H1 (cell line): ENCODE results near the gene DEUP1. TPM values are rescaled to one million over a fixed set of nuclear protein-coding genes. Genes with fewer than 3 reads are reported as not detected.

Experiments
- CBX8 ChIP-seq: fragments of 300-800, 300-1000 bp; sonication (generic); IDR thresholded peaks from 2 replicates; pipeline ENCODE4 v1.7.1; 2016; ENCODE audit warnings: low read depth, low read length, borderline replicate concordance
- CHD2 ChIP-seq: IDR thresholded peaks from 2 replicates; pipeline ENCODE4 v1.6.1; 2012; ENCODE audit warnings: low read length, improper control_type of control experiment
- GTF2F1 ChIP-seq: IDR thresholded peaks from 2 replicates; pipeline ENCODE4 v1.6.1; 2012; ENCODE audit warnings: low read depth, low read length, improper control_type of control experiment, borderline replicate concordance
- KDM4A ChIP-seq: IDR thresholded peaks from one replicate; pipeline ENCODE4 v1.7.1; 2012; ENCODE audit warnings: low read depth, mild to moderate bottlenecking, moderate library complexity, low read length, inconsistent platforms; ENCODE audit not compliant: severe bottlenecking
- PHF8 ChIP-seq: fragments of 200-600 bp; sonication (generic); conservative IDR thresholded peaks from 2 replicates; pipeline ENCODE4 v1.7.1; 2012; ENCODE audit warnings: low read depth, mild to moderate bottlenecking, inconsistent platforms, low read length, moderate library complexity
- RXRA ChIP-seq: IDR thresholded peaks from 2 replicates; pipeline ENCODE4 v1.6.1; 2011; ENCODE audit warnings: low read depth, mild to moderate bottlenecking, low read length, moderate library complexity; ENCODE audit not compliant: insufficient read depth
- SP4 ChIP-seq: IDR thresholded peaks from 2 replicates; pipeline ENCODE4 v1.6.1; 2012; ENCODE audit warnings: low read length, inconsistent platforms
- polyA plus RNA-seq, 7 experiments: library from polyadenylated mRNA; depleted of rRNA in 3 of 7; stranded (reverse) in 5 of 7; unstranded in 2 of 7; fragments of >200 nt in 5 of 7; fragments of 200-250 nt in 2 of 7; gene quantifications; 1 replicate in 5 of 7; 2 replicates in 1 of 7; 4 replicates in 1 of 7; pipeline versions ENCODE4 v1.2.1 to v1.2.3, GENCODE V29; 2011 to 2013; ENCODE audit warnings: missing spikeins in 2 of 7, mixed read lengths in 2 of 7
- total RNA-seq: library from RNA; stranded (reverse); fragmentation: NEBNext Ultra II Directional; extraction: Animal tissue kit (Norgen Biotek cat#: 25700); gene quantifications from 2 replicates; pipeline ENCODE4 v1.2.1, GENCODE V29; 2021
- TF ChIP-seq, protein P1 (sequence below): IDR thresholded peaks from 2 replicates; pipeline ENCODE4 v1.6.1; 2012; ENCODE audit warnings: inconsistent platforms

Gene DEUP1
- total and polyA plus RNA-seq, 2 of the 8 experiments (the other 6 are each of a cell fraction or from before 2014, with no cell fraction given) = 0.45 TPM; not detected in 1

DNA sequence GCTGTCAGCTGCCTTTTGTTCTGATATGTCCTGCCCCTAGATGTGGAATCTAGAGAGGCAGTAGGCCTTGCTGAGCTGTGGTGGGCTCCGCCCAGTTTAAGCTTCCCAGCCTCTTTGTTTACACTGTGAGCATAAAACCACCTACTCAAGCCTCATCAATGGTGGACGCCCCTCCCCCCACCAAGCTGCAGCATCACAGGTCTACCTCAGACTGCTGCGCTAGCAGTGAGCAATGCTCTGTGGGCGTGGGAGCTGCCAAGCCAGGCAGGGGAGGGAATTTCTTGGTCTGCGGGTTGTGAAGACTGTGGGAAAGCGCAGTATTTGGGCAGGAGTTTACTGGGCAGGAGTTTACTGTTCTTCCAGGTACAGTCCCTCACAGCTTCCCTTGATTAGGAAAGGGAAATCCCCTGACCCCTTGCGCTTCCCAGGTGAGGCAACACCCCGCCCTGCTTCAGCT, 114.1 kb downstream of the DEUP1 start (continued):
- TF ChIP-seq KDM4A (peak; percentile 26), CBX8 (no peak), PHF8 (no peak), CHD2 (peak; percentile 32; the same call in 1 of the 2 replicates), RXRA (no peak), SP4 (no peak), GTF2F1 (no peak)
- TF ChIP-seq, protein P1, sequence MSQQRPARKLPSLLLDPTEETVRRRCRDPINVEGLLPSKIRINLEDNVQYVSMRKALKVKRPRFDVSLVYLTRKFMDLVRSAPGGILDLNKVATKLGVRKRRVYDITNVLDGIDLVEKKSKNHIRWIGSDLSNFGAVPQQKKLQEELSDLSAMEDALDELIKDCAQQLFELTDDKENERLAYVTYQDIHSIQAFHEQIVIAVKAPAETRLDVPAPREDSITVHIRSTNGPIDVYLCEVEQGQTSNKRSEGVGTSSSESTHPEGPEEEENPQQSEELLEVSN = no peak
